Measurements from ENCODE around the gene GPI. TPM values are rescaled to one million over a fixed set of nuclear protein-coding genes. Genes with fewer than 3 reads are reported as not detected.

The GPI gene
- total RNA-seq, 1 donor from 2014 or later, result 473 TPM

DNA sequence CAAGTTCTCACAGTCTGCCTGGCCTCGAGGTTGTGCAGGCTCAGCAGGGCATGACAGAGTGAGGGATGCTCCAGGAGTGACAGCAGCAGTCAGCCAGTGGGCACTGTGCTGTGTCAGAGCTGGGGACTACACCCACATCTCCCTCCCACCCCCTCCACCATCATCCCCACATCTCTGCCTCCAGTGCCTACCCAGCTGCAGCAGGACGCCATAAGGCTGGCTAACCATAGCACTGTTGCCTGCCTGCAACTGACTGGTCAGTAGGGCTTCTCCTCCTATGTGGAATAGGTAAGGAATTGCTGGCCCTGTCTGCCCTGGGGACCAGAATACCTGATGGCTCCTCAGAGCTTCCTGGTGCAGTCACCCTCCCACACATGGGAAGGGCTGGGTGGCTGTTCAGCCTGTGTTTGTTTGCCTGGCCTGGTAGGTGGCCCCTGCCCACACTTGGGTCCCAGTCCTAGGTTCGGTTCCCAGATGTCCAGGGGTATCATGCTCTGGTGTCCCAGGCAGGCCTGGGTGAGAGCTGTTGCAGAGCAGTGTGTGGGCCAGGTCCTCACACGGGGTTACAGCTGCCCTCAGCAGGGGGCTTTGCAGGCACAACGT lies 15.7 kb downstream of the GPI start:
- Histone ChIP-seq H3K36me3 (peaks cover 94% of the 10 kb centered on the region), H3K4me1 (peaks cover 6% of the 10 kb centered on the region), H3K27ac (replicated peaks) (no peak overlapping the region), H3K4me3 (no peak overlapping the region), H3K9me3 (replicated peaks) (no peaks in the 10 kb centered on the region), H3K27me3 (ENCODE audit: low read depth) (no peaks in the 10 kb centered on the region)
- intact Hi-C loops (cut with micrococcal nuclease), result no loop called here
- DNase-seq, result no peak
- TF ChIP-seq, protein P1, sequence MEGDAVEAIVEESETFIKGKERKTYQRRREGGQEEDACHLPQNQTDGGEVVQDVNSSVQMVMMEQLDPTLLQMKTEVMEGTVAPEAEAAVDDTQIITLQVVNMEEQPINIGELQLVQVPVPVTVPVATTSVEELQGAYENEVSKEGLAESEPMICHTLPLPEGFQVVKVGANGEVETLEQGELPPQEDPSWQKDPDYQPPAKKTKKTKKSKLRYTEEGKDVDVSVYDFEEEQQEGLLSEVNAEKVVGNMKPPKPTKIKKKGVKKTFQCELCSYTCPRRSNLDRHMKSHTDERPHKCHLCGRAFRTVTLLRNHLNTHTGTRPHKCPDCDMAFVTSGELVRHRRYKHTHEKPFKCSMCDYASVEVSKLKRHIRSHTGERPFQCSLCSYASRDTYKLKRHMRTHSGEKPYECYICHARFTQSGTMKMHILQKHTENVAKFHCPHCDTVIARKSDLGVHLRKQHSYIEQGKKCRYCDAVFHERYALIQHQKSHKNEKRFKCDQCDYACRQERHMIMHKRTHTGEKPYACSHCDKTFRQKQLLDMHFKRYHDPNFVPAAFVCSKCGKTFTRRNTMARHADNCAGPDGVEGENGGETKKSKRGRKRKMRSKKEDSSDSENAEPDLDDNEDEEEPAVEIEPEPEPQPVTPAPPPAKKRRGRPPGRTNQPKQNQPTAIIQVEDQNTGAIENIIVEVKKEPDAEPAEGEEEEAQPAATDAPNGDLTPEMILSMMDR (IDR thresholded peaks at IDR 0.05; ENCODE audit: borderline replicate concordance), result no peak

DNA sequence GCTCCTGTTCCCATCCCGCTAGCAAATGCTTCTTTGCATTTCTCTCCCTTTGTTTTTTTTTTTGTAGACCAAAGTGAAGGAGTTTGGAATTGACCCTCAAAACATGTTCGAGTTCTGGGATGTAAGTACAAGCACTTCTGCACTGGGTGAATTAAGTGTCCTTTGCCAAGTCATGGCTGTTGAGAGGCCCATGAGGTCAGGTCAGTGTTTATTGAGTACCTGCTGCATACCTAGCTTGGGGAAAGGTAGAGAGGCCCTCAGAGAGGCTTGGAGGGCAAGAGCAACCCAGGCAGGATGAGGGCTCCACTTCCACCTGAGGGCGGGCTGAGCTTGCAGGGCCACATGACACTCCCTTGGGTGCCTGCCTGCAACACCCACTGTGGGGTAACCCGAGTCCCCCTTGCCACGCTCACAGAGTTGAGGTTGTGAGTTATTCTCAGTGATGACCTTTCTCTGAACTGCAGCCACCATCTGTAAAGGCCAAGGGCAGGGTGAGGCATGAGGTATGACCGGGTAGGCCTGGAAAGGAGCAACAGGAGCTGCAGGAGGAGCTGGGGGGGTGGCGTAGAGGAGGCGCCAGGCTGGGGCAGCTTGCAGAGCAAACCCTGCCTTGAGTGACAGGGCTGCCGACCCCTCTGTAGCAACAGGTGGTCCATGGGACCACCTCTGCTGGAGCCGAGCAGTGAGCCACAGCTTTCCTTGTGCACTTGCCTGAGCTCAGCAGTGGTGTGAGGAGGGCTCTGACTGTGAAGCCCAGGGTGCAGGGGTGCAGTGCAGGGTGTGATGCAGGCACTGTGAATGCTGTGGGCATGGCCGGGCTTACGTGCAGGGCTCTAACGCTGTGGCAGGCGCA lies 16.6 kb downstream of the GPI start:
- TF ChIP-seq, protein P1 (IDR thresholded peaks at IDR 0.05; ENCODE audit: borderline replicate concordance), result no peak
- H3K4me1 ChIP-seq, result peaks cover 6% of the 10 kb centered on the region
- H3K27me3 ChIP-seq (ENCODE audit: low read depth), result no peaks in the 10 kb centered on the region
- H3K36me3 ChIP-seq, result peaks cover 93% of the 10 kb centered on the region
- no peak for DNase-seq
- H3K9me3 ChIP-seq (replicated peaks), result no peaks in the 10 kb centered on the region
- intact Hi-C loops (cut with micrococcal nuclease), result no loop called here
- no peak overlapping the region for H3K4me3 ChIP-seq
- no peak overlapping the region for H3K27ac ChIP-seq (replicated peaks)

DNA sequence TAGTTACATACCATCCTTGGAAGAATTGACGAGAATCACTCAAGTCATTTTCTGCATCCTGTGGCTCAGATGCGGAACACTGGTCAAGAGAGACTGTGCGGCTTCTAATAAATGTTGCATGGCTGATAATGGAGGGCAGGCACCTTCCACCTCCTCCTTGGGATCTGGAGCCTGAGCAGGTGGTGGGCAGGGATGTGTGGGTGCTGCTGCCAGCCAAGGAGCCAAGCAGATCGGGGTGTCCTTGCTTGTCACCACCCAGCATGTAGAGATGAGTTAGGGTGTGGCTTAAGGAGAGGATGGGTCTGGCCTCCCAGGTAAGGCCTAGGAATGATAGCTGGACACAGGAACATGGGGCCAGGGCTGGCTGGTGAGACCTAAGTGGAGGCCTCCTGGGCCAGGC lies 17.5 kb downstream of the GPI start:
- TF ChIP-seq, protein P1 (IDR thresholded peaks at IDR 0.05; ENCODE audit: borderline replicate concordance), result no peak
- intact Hi-C loops (cut with micrococcal nuclease), result no loop called here
- Histone ChIP-seq H3K9me3 (replicated peaks) (no peaks in the 10 kb centered on the region), H3K27ac (replicated peaks) (no peak overlapping the region), H3K4me1 (peaks cover 6% of the 10 kb centered on the region), H3K27me3 (ENCODE audit: low read depth) (no peaks in the 10 kb centered on the region), H3K4me3 (no peak overlapping the region), H3K36me3 (peaks cover 93% of the 10 kb centered on the region)
- DNase-seq, result no peak

DNA sequence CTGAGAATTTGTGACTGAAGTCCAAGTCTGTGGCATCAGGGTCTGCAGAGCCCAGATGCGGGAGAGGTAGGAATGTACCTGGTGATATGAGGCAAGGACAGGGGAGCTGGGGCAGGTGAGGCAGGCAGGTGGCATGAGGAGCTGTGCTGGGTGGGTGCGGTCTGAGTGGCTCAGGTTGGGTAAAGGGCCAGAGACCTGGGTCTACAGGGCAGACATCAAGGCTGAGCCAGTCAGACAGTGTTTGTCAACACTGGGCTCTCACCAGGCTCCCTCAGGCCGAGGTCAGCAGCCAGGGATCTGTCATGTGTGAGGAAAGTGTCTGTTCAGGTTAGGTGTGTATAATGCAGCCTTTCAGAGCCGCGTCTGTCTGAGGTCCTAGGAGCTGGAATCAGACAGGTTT lies 18.6 kb downstream of the GPI start:
- no peaks in the 10 kb centered on the region for H3K9me3 ChIP-seq (replicated peaks)
- no peak overlapping the region for H3K27ac ChIP-seq (replicated peaks)
- DNase-seq, result no peak
- TF ChIP-seq, protein P1 (IDR thresholded peaks at IDR 0.05; ENCODE audit: borderline replicate concordance), result no peak
- no peaks in the 10 kb centered on the region for H3K27me3 ChIP-seq (ENCODE audit: low read depth)
- intact Hi-C loops (cut with micrococcal nuclease), result no loop called here
- peaks cover 93% of the 10 kb centered on the region for H3K36me3 ChIP-seq
- H3K4me1 ChIP-seq, result peaks cover 6% of the 10 kb centered on the region
- no peak overlapping the region for H3K4me3 ChIP-seq

DNA sequence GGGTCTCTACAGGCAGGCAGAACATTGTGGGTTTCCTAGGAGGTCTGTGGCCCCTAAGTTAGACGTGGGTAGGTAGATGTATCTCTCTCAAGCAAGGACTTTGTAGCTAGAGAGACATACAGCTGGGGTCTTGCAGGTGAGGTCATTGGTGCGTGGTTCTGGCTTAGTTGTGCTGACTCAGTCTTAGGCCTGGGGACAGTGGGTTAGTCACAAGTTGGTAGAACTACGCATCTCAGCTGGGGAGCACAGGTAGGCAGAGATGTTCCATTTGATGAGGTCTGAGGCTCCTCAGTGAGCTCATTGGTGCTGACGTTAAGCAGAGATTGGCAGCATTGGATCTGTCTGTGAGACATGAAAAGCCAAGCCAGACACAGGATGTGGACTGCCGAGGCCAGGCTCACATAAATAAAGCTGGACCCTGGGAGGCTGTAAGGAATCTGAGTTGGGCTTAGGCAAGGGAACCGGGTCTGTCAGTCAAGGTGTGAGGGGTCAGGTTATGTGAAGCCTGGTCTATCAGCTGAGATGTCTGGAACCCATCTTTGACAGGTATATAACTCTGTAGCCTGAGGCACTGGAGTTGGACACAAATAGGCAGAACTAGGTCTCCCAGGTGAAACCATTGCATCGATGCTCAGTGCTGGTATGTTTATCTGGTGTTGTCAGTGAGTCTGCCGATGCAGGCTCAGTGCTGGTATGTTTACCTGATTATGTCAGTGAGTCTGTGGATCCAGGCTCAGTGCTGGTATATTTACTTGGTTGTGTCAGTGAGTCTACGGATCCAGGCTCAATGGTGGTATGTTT lies 21.8 kb downstream of the GPI start:
- H3K36me3 ChIP-seq, result peaks cover 93% of the 10 kb centered on the region
- H3K27me3 ChIP-seq (ENCODE audit: low read depth), result no peaks in the 10 kb centered on the region
- no peak overlapping the region for H3K4me3 ChIP-seq
- no peak for DNase-seq
- no peak overlapping the region for H3K27ac ChIP-seq (replicated peaks)
- no peaks in the 10 kb centered on the region for H3K9me3 ChIP-seq (replicated peaks)
- H3K4me1 ChIP-seq, result no peaks in the 10 kb centered on the region
- intact Hi-C loops (cut with micrococcal nuclease), result no loop called here
- TF ChIP-seq, protein P1 (IDR thresholded peaks at IDR 0.05; ENCODE audit: borderline replicate concordance), result no peak

All from left ventricle myocardium inferior (tissue), 1 donor.